Fibroblast of skin of abdomen (primary cell): ENCODE measurements around the gene KDM2B. TPM values are rescaled to one million over a fixed set of nuclear protein-coding genes. Genes with fewer than 3 reads are reported as not detected.

Source experiments
- DNase-seq: peaks from one replicate; pipeline ENCODE4 v3.0.0-alpha.2; 2013
- polyA plus RNA-seq, 2 experiments: library from polyadenylated mRNA; unstranded; fragments of 120-200 nt; gene quantifications; one replicate each; pipeline ENCODE4 v1.2.1, GENCODE V29; 2013; ENCODE audit not compliant: insufficient read length in 2 of 2

Gene KDM2B
- polyA plus RNA-seq (2013, experiment 1 of 2; ENCODE audit: insufficient read length) = 25.4 TPM
- polyA plus RNA-seq (2013, experiment 2 of 2; ENCODE audit: insufficient read length) = 26.0 TPM

- DNase-seq = no peak
These were observed at the start of gene KDM2B for GRCh38 chr12:121580959-121581685. Gene KDM2B (minus strand): TSS chr12:121581023. CDS start chr12:121580911, 112 bp downstream.

- DNase-seq = no peak
These were observed 47.7 kb upstream of the KDM2B start for GRCh38 chr12:121628536-121628935.

- no peak for DNase-seq
These were observed 47.2 kb upstream of the KDM2B start for GRCh38 chr12:121628037-121628436.

GRCh38 chr12:121626853-121627640, 46.2 kb upstream of the KDM2B start:
- DNase-seq = peak; percentile 68

- peak; percentile 96 for DNase-seq
These were observed 45.4 kb upstream of the KDM2B start, which contains the start of gene ORAI1 for GRCh38 chr12:121626087-121626852. Gene ORAI1 (plus strand): TSS chr12:121626530.

- DNase-seq = no peak
These were observed 39.6 kb upstream of the KDM2B start for GRCh38 chr12:121620333-121620891.

- peak; percentile 31 for DNase-seq
These were observed 37.9 kb upstream of the KDM2B start for GRCh38 chr12:121618659-121619233.

- DNase-seq = no peak
These were observed 34.1 kb upstream of the KDM2B start for GRCh38 chr12:121614872-121615467.

- no peak for DNase-seq
These were observed 32.6 kb upstream of the KDM2B start for GRCh38 chr12:121613462-121613861.

- no peak for DNase-seq
These were observed 30.5 kb upstream of the KDM2B start for GRCh38 chr12:121611306-121611705.

- DNase-seq = no peak
These were observed 29.7 kb upstream of the KDM2B start for GRCh38 chr12:121610239-121611149.

GRCh38 chr12:121608301-121608700, 27.5 kb upstream of the KDM2B start:
- DNase-seq = no peak

- DNase-seq = no peak
These were observed 22.8 kb upstream of the KDM2B start for GRCh38 chr12:121603581-121603980.

GRCh38 chr12:121602766-121603165, 21.9 kb upstream of the KDM2B start:
- DNase-seq = no peak

GRCh38 chr12:121600702-121601336, 20.0 kb upstream of the KDM2B start:
- DNase-seq = no peak

GRCh38 chr12:121596526-121596925, 15.7 kb upstream of the KDM2B start:
- DNase-seq = no peak

GRCh38 chr12:121595520-121595919, 14.7 kb upstream of the KDM2B start:
- no peak for DNase-seq

GRCh38 chr12:121592320-121592719, 11.5 kb upstream of the KDM2B start:
- DNase-seq = no peak

GRCh38 chr12:121590476-121591143, 9.8 kb upstream of the KDM2B start:
- peak; percentile 58 for DNase-seq
